Measurements from ENCODE around the gene CPA3. TPM values are rescaled to one million over a fixed set of nuclear protein-coding genes. Genes with fewer than 3 reads are reported as not detected.

Gene CPA3
- total RNA-seq, 4 donors from 2014 or later: 0.70 to 13.6 (median 5.8) TPM

- Histone ChIP-seq H3K9me3 (no peaks in the 10 kb centered on the region), H3K4me1 (no peaks in the 10 kb centered on the region), H3K27me3 (no peaks in the 10 kb centered on the region), H3K36me3 (no peaks in the 10 kb centered on the region), H3K27ac (no peak overlapping the region), H3K4me3 (no peak overlapping the region)
- TF ChIP-seq CTCF (IDR thresholded peaks at IDR 0.05) (no peak), POLR2A (IDR thresholded peaks at IDR 0.05) (no peak)
- no peak for DNase-seq
Observed at GRCh38 chr3:148823026-148823425, 42.1 kb upstream of the CPA3 start.

- H3K4me1 ChIP-seq: no peaks in the 10 kb centered on the region
- H3K4me3 ChIP-seq: no peak overlapping the region
- no peaks in the 10 kb centered on the region for H3K9me3 ChIP-seq
- no peaks in the 10 kb centered on the region for H3K27me3 ChIP-seq
- no peak overlapping the region for H3K27ac ChIP-seq
- TF ChIP-seq CTCF (IDR thresholded peaks at IDR 0.05) (no peak), POLR2A (IDR thresholded peaks at IDR 0.05) (no peak)
- DNase-seq: no peak
- H3K36me3 ChIP-seq: no peaks in the 10 kb centered on the region
Observed at GRCh38 chr3:148825476-148825875, 39.6 kb upstream of the CPA3 start.

GRCh38 chr3:148827585-148827984 lies 37.5 kb upstream of the CPA3 start, which contains the start of gene CPB1:
Gene CPB1 (plus strand): TSS chr3:148827811. CDS start chr3:148827824, 13 bp downstream.
- Histone ChIP-seq H3K27me3 (no peaks in the 10 kb centered on the region), H3K9me3 (no peaks in the 10 kb centered on the region), H3K27ac (no peak within 1 kb of the TSS), H3K4me1 (no peaks in the 10 kb centered on the region), H3K36me3 (no peaks in the 10 kb centered on the region), H3K4me3 (no peak within 1 kb of the TSS)
- no peak for DNase-seq
- no peak for TF ChIP-seq CTCF (IDR thresholded peaks at IDR 0.05)
- TF ChIP-seq POLR2A (IDR thresholded peaks at IDR 0.05): no peak

- H3K4me3 ChIP-seq: no peak overlapping the region
- no peaks in the 10 kb centered on the region for H3K36me3 ChIP-seq
- H3K27ac ChIP-seq: no peak overlapping the region
- no peaks in the 10 kb centered on the region for H3K27me3 ChIP-seq
- TF ChIP-seq POLR2A (IDR thresholded peaks at IDR 0.05): no peak
- TF ChIP-seq CTCF (IDR thresholded peaks at IDR 0.05): no peak
- no peak for DNase-seq
- no peaks in the 10 kb centered on the region for H3K9me3 ChIP-seq
- H3K4me1 ChIP-seq: no peaks in the 10 kb centered on the region
Observed at GRCh38 chr3:148828136-148828690, 36.9 kb upstream of the CPA3 start.

GRCh38 chr3:148829926-148830325 lies 35.2 kb upstream of the CPA3 start:
- no peaks in the 10 kb centered on the region for H3K9me3 ChIP-seq
- no peaks in the 10 kb centered on the region for H3K4me1 ChIP-seq
- H3K36me3 ChIP-seq: no peaks in the 10 kb centered on the region
- no peaks in the 10 kb centered on the region for H3K27me3 ChIP-seq
- DNase-seq: no peak
- no peak overlapping the region for H3K4me3 ChIP-seq
- H3K27ac ChIP-seq: no peak overlapping the region
- no peak for TF ChIP-seq CTCF (IDR thresholded peaks at IDR 0.05)
- no peak for TF ChIP-seq POLR2A (IDR thresholded peaks at IDR 0.05)

GRCh38 chr3:148833223-148833622 lies 31.9 kb upstream of the CPA3 start:
- no peaks in the 10 kb centered on the region for H3K4me1 ChIP-seq
- no peak overlapping the region for H3K4me3 ChIP-seq
- no peak overlapping the region for H3K27ac ChIP-seq

More at GRCh38 chr3:148833223-148833622, 31.9 kb upstream of the CPA3 start:
- H3K9me3 ChIP-seq: no peaks in the 10 kb centered on the region
- no peak for TF ChIP-seq CTCF (IDR thresholded peaks at IDR 0.05)
- no peak for DNase-seq
- H3K36me3 ChIP-seq: no peaks in the 10 kb centered on the region
- H3K27me3 ChIP-seq: no peaks in the 10 kb centered on the region
